ENCODE results near the gene PKD2L1. TPM values are rescaled to one million over a fixed set of nuclear protein-coding genes. Genes with fewer than 3 reads are reported as not detected.

The PKD2L1 gene
- total RNA-seq, 1 donor from 2014 or later = not detected

DNA sequence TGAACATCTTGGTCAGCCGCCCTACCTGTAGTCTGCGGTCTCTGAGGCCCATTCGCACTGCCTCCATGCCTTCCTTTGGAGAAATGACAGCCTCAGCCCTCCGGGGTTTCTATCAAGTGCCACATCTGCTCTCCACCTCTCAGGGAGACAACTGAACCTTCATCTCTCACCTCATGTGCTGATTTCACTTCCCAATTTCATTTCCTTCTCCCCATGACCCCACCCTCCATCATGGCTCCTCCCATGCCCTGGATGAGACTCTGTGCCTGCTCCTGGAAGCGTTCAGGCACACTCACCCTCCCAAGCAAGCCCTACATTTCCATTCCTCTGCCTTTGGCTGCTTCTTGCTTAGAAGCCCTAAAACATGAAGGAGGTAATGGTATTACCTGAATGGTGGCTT lies 9.2 kb upstream of the PKD2L1 start:
- intact Hi-C loops (cut with micrococcal nuclease) = loop anchor here (5.0 kb wide), 1 partner anchor 33 kb away; no protein-coding TSS in a partner anchor
- no peaks in the 10 kb centered on the region for H3K9me3 Mint-ChIP-seq
- no peak for DNase-seq (ENCODE audit: low spot score)
- no peak overlapping the region for H3K4me3 Mint-ChIP-seq (ENCODE audit: low read depth)
- peaks cover 18% of the 10 kb centered on the region for H3K4me1 Mint-ChIP-seq (ENCODE audit: low read depth)
- peaks cover 2% of the 10 kb centered on the region for H3K27me3 Mint-ChIP-seq (ENCODE audit: low read depth)
- H3K27ac Mint-ChIP-seq = no peak overlapping the region
- H3K36me3 Mint-ChIP-seq (ENCODE audit: low read depth) = no peaks in the 10 kb centered on the region

DNA sequence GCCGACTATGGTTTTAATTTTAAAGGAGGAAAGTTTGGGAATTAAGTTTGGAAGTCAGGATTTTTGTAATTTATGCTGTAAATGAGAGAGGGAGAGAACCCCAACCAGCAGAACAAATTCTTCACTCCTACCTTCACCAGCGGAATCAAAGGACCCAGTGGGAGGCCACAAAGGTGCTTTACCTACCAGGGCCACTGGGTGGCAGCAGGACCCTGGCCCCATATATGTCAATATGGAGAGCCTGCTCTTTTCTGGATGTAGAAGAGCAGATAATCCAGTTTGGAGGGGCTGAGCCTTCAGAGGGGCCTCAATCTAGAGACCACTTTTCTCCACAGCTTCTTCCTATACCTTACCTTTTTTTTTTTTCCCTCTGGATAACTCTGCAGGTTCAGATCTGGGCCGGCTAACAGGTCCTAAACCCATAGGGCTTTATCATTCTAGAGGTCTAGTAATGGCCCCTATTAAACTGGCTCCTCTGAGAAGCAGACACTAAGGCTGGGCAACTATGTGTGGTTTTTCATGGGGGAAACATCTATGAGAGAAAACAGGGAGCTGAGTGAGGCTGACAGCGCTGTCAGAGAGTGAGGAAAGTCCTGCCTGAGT lies 8.5 kb upstream of the PKD2L1 start:
- DNase-seq (ENCODE audit: low spot score) = peak; percentile 71
- H3K36me3 Mint-ChIP-seq (ENCODE audit: low read depth) = no peaks in the 10 kb centered on the region
- H3K27ac Mint-ChIP-seq = no peak overlapping the region
- no peaks in the 10 kb centered on the region for H3K9me3 Mint-ChIP-seq
- H3K4me1 Mint-ChIP-seq (ENCODE audit: low read depth) = peaks cover 17% of the 10 kb centered on the region
- H3K27me3 Mint-ChIP-seq (ENCODE audit: low read depth) = peaks cover 9% of the 10 kb centered on the region
- intact Hi-C loops (cut with micrococcal nuclease) = loop anchor here (1.0 to 5.0 kb wide), 4 partner anchors 34 to 180 kb away; no protein-coding TSS in a partner anchor
- H3K4me3 Mint-ChIP-seq (ENCODE audit: low read depth) = no peak overlapping the region

DNA sequence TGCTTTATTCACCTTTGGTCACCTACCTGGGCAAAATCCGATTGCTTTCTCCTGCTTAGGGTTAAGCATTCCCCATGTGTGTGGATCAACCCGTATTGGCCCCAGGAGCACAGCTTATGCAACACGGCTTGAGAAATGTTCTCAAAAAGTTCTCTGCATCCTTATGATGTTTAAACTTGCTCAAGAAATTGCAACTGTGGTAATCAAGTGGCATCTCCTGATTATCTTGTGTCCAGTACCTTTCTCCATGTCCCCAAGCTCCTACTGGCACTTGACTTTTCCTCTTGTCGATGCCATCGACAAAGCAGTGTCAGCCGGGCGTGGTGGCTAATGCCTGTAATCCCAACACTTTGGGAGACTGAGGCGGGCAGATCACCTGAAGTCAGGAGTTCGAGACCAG lies 4.7 kb upstream of the PKD2L1 start:
- H3K27me3 Mint-ChIP-seq (ENCODE audit: low read depth) = peaks cover 26% of the 10 kb centered on the region
- intact Hi-C loops (cut with micrococcal nuclease) = loop anchor here (5.0 kb wide), 1 partner anchor 38 kb away; no protein-coding TSS in a partner anchor
- no peak overlapping the region for H3K4me3 Mint-ChIP-seq (ENCODE audit: low read depth)
- no peak overlapping the region for H3K27ac Mint-ChIP-seq
- H3K9me3 Mint-ChIP-seq = no peaks in the 10 kb centered on the region
- no peak for DNase-seq (ENCODE audit: low spot score)
- H3K36me3 Mint-ChIP-seq (ENCODE audit: low read depth) = no peaks in the 10 kb centered on the region
- H3K4me1 Mint-ChIP-seq (ENCODE audit: low read depth) = peaks cover 16% of the 10 kb centered on the region

DNA sequence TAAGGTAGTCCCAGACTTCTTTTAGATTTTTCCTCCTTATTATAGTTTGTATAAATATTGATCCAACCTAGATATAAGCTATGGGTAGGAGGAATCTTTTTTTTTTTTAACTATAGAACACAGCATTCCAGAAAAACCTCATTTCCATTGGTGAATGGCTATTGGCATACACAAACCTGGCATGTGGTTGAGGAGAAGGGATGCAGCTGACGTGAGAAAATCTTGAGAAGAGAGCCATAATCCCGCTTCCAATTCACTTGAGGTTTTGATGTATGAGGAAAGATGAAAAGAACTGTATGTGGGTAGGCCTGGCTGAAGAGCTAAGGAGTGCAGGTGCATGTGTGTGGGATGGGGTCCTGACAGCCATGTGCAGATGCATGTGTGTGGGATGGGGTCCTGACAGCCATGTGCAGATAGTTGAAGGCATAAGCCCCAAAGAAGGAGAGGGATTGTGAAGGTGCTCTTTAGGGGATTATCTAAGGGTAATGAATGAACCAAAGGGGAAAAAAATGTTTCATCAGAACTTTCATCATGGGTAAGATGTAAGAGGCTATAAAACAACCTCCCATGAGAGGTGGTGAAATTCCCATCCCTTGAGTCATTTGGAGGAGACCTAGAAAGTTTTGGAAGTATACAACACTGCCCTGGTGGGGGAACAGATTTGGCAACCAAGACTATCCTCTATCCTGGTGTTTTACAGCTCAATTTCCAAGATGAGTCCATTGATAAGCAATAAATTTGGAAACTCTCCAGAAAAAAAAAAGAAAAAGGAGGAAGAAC lies 3.8 kb upstream of the PKD2L1 start:
- Mint-ChIP-seq H3K27me3 (ENCODE audit: low read depth) (peaks cover 26% of the 10 kb centered on the region), H3K27ac (no peak overlapping the region), H3K4me1 (ENCODE audit: low read depth) (peaks cover 7% of the 10 kb centered on the region), H3K4me3 (ENCODE audit: low read depth) (no peak overlapping the region), H3K9me3 (no peaks in the 10 kb centered on the region), H3K36me3 (ENCODE audit: low read depth) (no peaks in the 10 kb centered on the region)
- DNase-seq (ENCODE audit: low spot score) = no peak
- intact Hi-C loops (cut with micrococcal nuclease) = no loop called here

DNA sequence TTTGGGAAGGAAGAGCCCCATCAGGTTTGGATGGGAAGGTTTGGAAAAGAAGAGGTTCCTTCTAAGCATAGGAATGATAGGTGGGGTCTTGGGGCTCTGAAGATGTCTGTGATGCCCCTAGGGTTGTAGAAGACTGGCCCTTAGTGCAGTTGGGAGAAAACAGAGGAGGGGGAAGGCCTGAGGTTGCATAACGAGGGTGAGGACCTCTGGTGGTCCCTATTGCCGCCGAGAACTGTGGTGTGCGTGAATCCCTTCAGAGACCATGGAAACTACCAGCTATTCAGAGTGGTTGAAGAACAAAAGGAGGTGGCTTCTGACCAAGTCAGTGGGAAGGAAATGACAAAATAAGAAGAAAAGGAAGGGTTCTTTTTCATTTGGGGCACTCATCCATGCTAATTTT lies 3.1 kb upstream of the PKD2L1 start:
- H3K27me3 Mint-ChIP-seq (ENCODE audit: low read depth) = peaks cover 26% of the 10 kb centered on the region
- H3K9me3 Mint-ChIP-seq = no peaks in the 10 kb centered on the region
- no peak overlapping the region for H3K27ac Mint-ChIP-seq
- H3K36me3 Mint-ChIP-seq (ENCODE audit: low read depth) = no peaks in the 10 kb centered on the region
- intact Hi-C loops (cut with micrococcal nuclease) = no loop called here
- peaks cover 6% of the 10 kb centered on the region for H3K4me1 Mint-ChIP-seq (ENCODE audit: low read depth)
- no peak for DNase-seq (ENCODE audit: low spot score)
- no peak overlapping the region for H3K4me3 Mint-ChIP-seq (ENCODE audit: low read depth)

DNA sequence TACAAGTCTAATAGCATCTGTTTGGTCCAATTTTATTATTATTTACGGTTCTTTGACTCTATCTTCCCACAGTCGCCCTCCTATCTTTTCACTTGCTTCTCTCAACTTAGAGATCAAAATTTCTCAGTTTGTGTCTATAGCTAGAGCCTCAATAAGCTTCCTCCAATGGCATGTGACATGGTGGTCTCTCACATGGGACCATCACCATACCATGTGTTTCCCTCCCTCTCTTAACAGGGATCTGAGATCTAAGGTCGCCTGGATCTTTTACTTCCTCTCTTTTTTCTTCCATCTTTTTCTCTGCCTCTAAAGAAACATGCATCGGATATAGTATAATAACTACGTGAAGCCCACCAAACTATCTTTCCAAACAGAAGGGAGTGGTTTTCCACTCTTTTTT lies 1.8 kb downstream of the PKD2L1 start:
- H3K4me1 Mint-ChIP-seq (ENCODE audit: low read depth) = peaks cover 19% of the 10 kb centered on the region
- H3K27me3 Mint-ChIP-seq (ENCODE audit: low read depth) = peaks cover 22% of the 10 kb centered on the region
- intact Hi-C loops (cut with micrococcal nuclease) = no loop called here
- H3K4me3 Mint-ChIP-seq (ENCODE audit: low read depth) = no peak overlapping the region
- H3K27ac Mint-ChIP-seq = peak overlapping the region; percentile 5
- no peaks in the 10 kb centered on the region for H3K36me3 Mint-ChIP-seq (ENCODE audit: low read depth)
- no peak for DNase-seq (ENCODE audit: low spot score)
- H3K9me3 Mint-ChIP-seq = no peaks in the 10 kb centered on the region

DNA sequence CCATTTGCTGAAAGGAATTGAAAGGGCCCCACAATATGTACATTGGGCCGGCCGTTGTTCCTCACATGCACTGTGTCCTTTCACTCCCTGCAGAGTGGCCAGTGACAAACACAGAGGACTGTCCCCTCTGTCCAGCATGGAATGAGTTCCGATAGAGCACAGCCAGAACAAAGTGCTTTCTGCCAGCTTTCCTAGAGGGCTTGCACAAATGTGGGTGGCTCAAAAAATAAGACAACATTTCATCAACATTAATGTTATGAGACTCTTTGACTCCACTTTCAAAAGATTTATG lies 2.4 kb downstream of the PKD2L1 start:
- Mint-ChIP-seq H3K36me3 (ENCODE audit: low read depth) (no peaks in the 10 kb centered on the region), H3K4me1 (ENCODE audit: low read depth) (peaks cover 16% of the 10 kb centered on the region), H3K27ac (no peak overlapping the region), H3K9me3 (no peaks in the 10 kb centered on the region), H3K27me3 (ENCODE audit: low read depth) (peaks cover 19% of the 10 kb centered on the region), H3K4me3 (ENCODE audit: low read depth) (no peak overlapping the region)
- no peak for DNase-seq (ENCODE audit: low spot score)
- intact Hi-C loops (cut with micrococcal nuclease) = loop anchor here (2.0 kb wide), 1 partner anchor 19 kb away; no protein-coding TSS in a partner anchor

DNA sequence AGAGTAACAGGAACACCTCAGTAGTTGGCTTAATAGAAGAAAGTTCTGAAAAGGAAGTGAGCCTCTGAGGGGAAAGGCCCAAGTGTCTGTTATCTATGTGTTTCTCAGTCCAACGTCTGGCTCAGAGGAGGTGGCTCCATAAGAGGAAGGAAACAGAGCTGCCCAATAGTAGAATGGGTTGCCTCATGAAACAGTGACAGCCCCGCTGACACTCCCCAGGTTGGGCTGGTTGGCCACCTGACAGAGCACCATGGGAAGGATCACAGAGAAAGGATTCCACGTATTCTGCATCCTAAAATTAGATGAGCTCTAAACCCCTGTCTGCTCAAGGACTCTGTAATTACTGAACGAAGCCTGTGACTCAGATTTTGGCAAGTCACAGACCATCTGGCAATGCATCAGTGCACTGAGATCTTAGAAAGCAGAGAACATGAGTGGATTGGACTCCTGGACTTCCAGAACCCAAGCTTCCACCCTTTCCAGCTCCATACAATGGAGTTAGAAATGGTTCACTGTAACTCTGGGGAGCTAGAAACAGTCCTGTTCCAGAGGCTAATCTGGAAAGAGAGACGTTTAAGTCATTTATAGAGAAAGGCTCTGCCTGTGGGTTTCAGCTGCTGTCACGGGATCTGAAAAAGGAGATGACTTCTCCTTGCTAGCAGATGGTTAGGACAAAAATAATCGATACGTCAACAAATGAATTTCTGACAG lies 2.9 kb downstream of the PKD2L1 start:
- peak; percentile 42 for DNase-seq (ENCODE audit: low spot score)
- Mint-ChIP-seq H3K9me3 (no peaks in the 10 kb centered on the region), H3K36me3 (ENCODE audit: low read depth) (no peaks in the 10 kb centered on the region), H3K4me3 (ENCODE audit: low read depth) (peak overlapping the region; percentile 13), H3K4me1 (ENCODE audit: low read depth) (peaks cover 16% of the 10 kb centered on the region), H3K27me3 (ENCODE audit: low read depth) (peaks cover 17% of the 10 kb centered on the region), H3K27ac (peak overlapping the region; percentile 84)
- intact Hi-C loops (cut with micrococcal nuclease) = loop anchor here (2.0 kb wide), 1 partner anchor 18 kb away; no protein-coding TSS in a partner anchor

DNA sequence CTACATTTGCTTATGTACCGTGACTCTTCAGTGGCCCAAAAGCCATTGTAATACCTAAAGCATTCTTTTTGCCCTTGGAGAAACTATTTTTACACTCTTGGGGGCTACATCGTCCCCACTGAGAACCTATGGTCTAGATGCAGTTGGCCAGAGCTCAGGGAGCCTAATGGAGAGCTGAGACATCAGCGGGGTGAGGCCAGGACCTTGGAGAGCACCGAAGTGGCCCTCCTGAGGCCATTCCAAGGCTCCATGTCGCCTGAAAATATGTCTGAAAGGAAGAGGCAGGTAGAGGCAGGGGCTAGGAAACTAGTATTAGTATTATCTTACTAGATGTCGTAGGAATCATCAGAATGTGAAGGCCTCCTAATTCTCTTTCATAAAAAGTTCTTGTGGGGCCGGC lies 4.9 kb downstream of the PKD2L1 start:
- Mint-ChIP-seq H3K27ac (no peak overlapping the region), H3K4me1 (ENCODE audit: low read depth) (peaks cover 16% of the 10 kb centered on the region), H3K4me3 (ENCODE audit: low read depth) (no peak overlapping the region), H3K27me3 (ENCODE audit: low read depth) (peaks cover 21% of the 10 kb centered on the region), H3K36me3 (ENCODE audit: low read depth) (no peaks in the 10 kb centered on the region), H3K9me3 (no peaks in the 10 kb centered on the region)
- DNase-seq (ENCODE audit: low spot score) = no peak
- intact Hi-C loops (cut with micrococcal nuclease) = no loop called here

DNA sequence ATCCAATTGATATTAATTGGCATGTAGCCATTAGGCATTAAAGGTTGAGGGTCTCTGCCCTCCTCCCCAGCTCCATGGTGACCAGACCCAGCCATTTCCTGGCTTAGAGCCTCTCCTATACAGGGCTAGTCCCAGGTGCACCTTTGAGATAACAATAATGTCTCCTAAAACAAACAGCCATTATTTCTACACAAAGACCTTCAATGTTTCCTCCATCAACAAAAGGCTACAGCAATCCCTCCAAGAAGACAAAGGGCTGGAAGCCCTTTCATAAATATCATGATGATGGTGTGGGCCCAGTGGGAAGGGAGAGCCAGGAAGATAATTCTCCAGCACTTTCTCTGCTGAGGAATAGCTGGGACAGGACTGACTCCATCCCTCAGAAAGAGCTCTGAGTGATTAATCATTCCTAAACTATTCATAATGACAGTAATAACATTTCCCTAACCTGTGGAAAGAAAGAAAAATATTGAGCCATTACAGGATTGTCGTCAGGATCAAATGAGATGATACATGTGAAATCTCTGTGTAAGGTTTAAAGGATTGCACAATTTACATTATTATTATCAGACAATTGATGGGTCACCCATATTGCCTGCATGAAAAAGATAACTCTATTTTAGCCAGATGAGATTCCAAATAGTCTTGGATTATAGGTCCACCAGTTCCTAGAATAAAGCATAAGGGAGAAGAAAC lies 10.2 kb downstream of the PKD2L1 start:
- Mint-ChIP-seq H3K4me3 (ENCODE audit: low read depth) (no peak overlapping the region), H3K36me3 (ENCODE audit: low read depth) (no peaks in the 10 kb centered on the region), H3K4me1 (ENCODE audit: low read depth) (no peaks in the 10 kb centered on the region), H3K27ac (no peak overlapping the region), H3K9me3 (no peaks in the 10 kb centered on the region), H3K27me3 (ENCODE audit: low read depth) (peaks cover 37% of the 10 kb centered on the region)
- DNase-seq (ENCODE audit: low spot score) = no peak
- intact Hi-C loops (cut with micrococcal nuclease) = no loop called here

DNA sequence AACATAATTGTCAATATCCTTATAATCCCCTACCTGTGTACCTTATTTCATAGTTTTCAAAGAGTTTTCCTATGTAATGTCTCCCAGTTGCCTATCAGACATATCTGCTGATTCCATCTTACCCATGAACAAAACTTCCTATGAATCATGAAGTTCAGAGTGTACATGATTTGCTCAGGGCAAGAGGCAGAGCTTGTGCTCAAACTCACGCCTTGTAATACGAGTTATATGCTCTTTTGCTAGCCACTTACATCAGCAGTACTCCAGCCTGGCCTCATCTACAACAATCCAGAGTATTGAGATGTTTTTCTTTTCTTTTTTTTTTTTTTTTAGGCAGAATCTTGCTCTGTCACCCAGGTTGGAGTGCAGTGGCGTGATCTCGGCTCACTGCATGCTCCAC lies 11.8 kb downstream of the PKD2L1 start:
- DNase-seq (ENCODE audit: low spot score) = no peak
- intact Hi-C loops (cut with micrococcal nuclease) = no loop called here
- Mint-ChIP-seq H3K36me3 (ENCODE audit: low read depth) (no peaks in the 10 kb centered on the region), H3K4me3 (ENCODE audit: low read depth) (no peak overlapping the region), H3K4me1 (ENCODE audit: low read depth) (no peaks in the 10 kb centered on the region), H3K27me3 (ENCODE audit: low read depth) (peaks cover 44% of the 10 kb centered on the region), H3K27ac (no peak overlapping the region), H3K9me3 (no peaks in the 10 kb centered on the region)

DNA sequence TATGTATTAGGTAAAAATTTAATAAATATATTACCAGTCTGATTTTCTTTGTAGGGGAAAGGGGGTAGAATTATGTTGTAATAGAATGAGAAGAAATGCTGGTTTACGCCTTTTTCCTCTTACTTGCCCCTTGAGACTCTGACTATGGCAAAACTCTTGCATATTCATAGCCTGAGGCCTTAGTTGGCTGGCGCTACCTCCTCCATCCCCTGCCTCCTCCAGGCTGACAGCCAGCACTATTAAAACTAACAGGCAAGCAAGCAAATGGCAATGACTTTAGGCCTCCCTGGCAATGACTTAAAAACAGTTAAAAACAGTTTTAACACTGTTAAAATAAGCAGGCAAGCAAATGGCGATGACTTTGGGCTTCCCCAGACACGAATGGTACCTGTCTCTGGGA lies 14.4 kb downstream of the PKD2L1 start:
- DNase-seq (ENCODE audit: low spot score) = no peak
- Mint-ChIP-seq H3K27me3 (ENCODE audit: low read depth) (peaks cover 53% of the 10 kb centered on the region), H3K4me3 (ENCODE audit: low read depth) (no peak overlapping the region), H3K9me3 (no peaks in the 10 kb centered on the region), H3K36me3 (ENCODE audit: low read depth) (no peaks in the 10 kb centered on the region), H3K27ac (no peak overlapping the region), H3K4me1 (ENCODE audit: low read depth) (no peaks in the 10 kb centered on the region)
- intact Hi-C loops (cut with micrococcal nuclease) = no loop called here
